Kidney (tissue), 14 donors: ENCODE measurements around the gene GRAMD1C. TPM values are rescaled to one million over a fixed set of nuclear protein-coding genes. Genes with fewer than 3 reads are reported as not detected.

Experiments used
- DNase-seq, 5 donors: peaks; one replicate each; pipeline ENCODE4 v3.0.0-alpha.2; 2013 to 2020
- FAIRE-seq: peaks from 2 replicates; lab custom pipeline; 2012; peaks lifted over from hg19 to GRCh38; lab: Jason Lieb, UNC
- H3K27ac ChIP-seq, 2 donors: one replicate each; pipeline ENCODE4 v1.7.0; 2013; ENCODE audit warnings: low read depth in 2 of 2, low read length in 2 of 2, inconsistent platforms in 1 of 2
- H3K27me3 ChIP-seq: one replicate; pipeline ENCODE4 v1.7.1; 2013; ENCODE audit warnings: low read length, inconsistent platforms; ENCODE audit not compliant: control insufficient read depth, insufficient read depth
- H3K36me3 ChIP-seq, 3 donors: one replicate each; pipeline versions ENCODE4 v1.7.0 to v1.7.1; 2013; ENCODE audit warnings: low read length in 3 of 3, control low read depth in 1 of 3, inconsistent platforms in 1 of 3; ENCODE audit not compliant: insufficient read depth in 3 of 3, control insufficient read depth in 2 of 3
- H3K4me1 ChIP-seq, 3 donors: one replicate each; pipeline versions ENCODE4 v1.7.0 to v1.7.1; 2013; ENCODE audit warnings: low read length in 3 of 3, inconsistent platforms in 1 of 3, low read depth in 1 of 3; ENCODE audit not compliant: control insufficient read depth in 2 of 3, insufficient read depth in 2 of 3
- H3K4me3 ChIP-seq, 3 donors: one replicate each; pipeline versions ENCODE4 v1.7.0 to v1.8.1; 2013; ENCODE audit warnings: low read length in 3 of 3, control low read depth in 1 of 3, inconsistent platforms in 1 of 3
- H3K9ac ChIP-seq, 3 donors: one replicate each; pipeline versions ENCODE4 v1.7.0 to v1.7.1; 2013; ENCODE audit warnings: low read length in 3 of 3, control low read depth in 1 of 3, inconsistent platforms in 1 of 3
- H3K9me3 ChIP-seq, 3 donors: one replicate each; pipeline versions ENCODE4 v1.7.0 to v1.7.1; 2013; ENCODE audit warnings: low read length in 3 of 3, control low read depth in 1 of 3, inconsistent platforms in 1 of 3; ENCODE audit not compliant: control insufficient read depth in 2 of 3, insufficient read depth in 1 of 3
- intact Hi-C: fragments of 100-400 bp; cut with DNase I; formaldehyde crosslinking; loops from one replicate; pipeline ENCODE4 v1.11.1; 2022
- polyA plus RNA-seq: library from polyadenylated mRNA; stranded (reverse); fragments of 350-450 nt; fragmentation: Illumina TruSeq; extraction: RNeasy Lipid Tissue Mini Kit (QIAGEN cat#74804); gene quantifications from one replicate; pipeline ENCODE4 v1.2.3, GENCODE V29; 2014; ENCODE audit warnings: low read depth, low replicate concordance; ENCODE audit not compliant: insufficient read depth
- total RNA-seq: library from RNA; stranded (reverse); fragmentation: NEBNext Ultra II Directional; extraction: Animal tissue kit (Norgen Biotek cat#: 25700); gene quantifications from one replicate; pipeline ENCODE4 v1.2.1, GENCODE V29; 2021
- TF ChIP-seq, protein P1 (sequence below): IDR thresholded peaks from 3 replicates; pipeline ENCODE4 v1.5.1; 2012; ENCODE audit warnings: mild to moderate bottlenecking, moderate library complexity, borderline replicate concordance; ENCODE audit not compliant: insufficient read depth; ENCODE audit errors: extremely low read depth
- donor health status: control.
- donor health status: control.
- donor health status: control.
- donor health status: control.
- donor health status: control.
- donor health status: DM: yes; HTN: yes; CAD: no.
- donor health status: Normal renal cell carcinoma (clear cell type).

Gene GRAMD1C
- total and polyA plus RNA-seq, 2 donors from 2014 or later: 21.0 TPM

DNA sequence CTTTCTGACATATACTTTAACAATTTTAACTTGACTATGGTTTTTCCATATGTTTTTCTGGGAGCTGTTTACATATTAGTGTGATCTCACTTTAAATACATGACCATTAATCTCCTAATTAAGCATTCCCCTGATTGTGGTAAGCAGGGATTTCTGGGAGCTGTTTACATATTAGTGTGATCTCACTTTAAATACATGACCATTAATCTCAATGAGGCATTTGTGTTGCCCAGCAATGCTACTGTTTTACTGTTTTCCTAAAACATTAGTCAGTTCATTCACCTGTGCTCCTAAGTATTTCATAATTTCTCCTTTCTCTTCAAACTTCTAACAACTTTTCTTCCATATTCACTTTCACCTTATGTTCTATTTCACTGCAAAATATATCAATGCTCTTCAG is 3.6 kb upstream of the GRAMD1C start:
- FAIRE-seq (no peak), DNase-seq (no peak)
- no peaks in the 10 kb centered on the region for H3K4me1 ChIP-seq
- H3K4me3 ChIP-seq: peak overlapping the region in 1 of 3 donors; percentile 16
- H3K27ac ChIP-seq: no peak overlapping the region
- no peaks in the 10 kb centered on the region for H3K9me3 ChIP-seq
- TF ChIP-seq, protein P1, sequence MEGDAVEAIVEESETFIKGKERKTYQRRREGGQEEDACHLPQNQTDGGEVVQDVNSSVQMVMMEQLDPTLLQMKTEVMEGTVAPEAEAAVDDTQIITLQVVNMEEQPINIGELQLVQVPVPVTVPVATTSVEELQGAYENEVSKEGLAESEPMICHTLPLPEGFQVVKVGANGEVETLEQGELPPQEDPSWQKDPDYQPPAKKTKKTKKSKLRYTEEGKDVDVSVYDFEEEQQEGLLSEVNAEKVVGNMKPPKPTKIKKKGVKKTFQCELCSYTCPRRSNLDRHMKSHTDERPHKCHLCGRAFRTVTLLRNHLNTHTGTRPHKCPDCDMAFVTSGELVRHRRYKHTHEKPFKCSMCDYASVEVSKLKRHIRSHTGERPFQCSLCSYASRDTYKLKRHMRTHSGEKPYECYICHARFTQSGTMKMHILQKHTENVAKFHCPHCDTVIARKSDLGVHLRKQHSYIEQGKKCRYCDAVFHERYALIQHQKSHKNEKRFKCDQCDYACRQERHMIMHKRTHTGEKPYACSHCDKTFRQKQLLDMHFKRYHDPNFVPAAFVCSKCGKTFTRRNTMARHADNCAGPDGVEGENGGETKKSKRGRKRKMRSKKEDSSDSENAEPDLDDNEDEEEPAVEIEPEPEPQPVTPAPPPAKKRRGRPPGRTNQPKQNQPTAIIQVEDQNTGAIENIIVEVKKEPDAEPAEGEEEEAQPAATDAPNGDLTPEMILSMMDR: no peak
- no peaks in the 10 kb centered on the region for H3K27me3 ChIP-seq
- no peaks in the 10 kb centered on the region for H3K36me3 ChIP-seq
- intact Hi-C loops: no loop called here
- no peak overlapping the region for H3K9ac ChIP-seq

DNA sequence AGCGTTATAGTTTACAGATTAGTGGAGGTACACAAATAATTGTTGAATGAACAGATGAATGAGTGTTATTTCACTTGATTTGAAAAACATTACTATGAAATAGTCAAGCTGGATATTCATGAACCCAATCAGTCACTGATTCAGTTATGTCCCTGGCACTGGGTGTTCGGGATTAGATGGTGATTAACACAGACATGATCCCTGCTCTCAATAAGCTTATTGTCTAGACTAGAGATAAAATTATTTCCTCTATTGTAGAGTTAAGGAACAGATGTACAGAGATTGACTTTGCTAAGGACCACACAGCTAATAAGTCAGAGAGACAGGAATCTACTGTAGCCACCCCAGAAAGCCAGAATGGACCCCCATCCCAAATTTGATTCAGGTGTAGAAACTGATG is 963 bp downstream of the GRAMD1C start:
- DNase-seq (no peak), FAIRE-seq (no peak)
- Histone ChIP-seq H3K27ac (no peak overlapping the region), H3K36me3 (no peaks in the 10 kb centered on the region), H3K27me3 (no peaks in the 10 kb centered on the region), H3K4me3 (peak overlapping the region; percentile 73 to 89 (median 80)), H3K9ac (peak overlapping the region in 1 of 3 donors; percentile 90), H3K9me3 (no peaks in the 10 kb centered on the region), H3K4me1 (no peaks in the 10 kb centered on the region)
- TF ChIP-seq, protein P1: no peak
- intact Hi-C loops: no loop called here

DNA sequence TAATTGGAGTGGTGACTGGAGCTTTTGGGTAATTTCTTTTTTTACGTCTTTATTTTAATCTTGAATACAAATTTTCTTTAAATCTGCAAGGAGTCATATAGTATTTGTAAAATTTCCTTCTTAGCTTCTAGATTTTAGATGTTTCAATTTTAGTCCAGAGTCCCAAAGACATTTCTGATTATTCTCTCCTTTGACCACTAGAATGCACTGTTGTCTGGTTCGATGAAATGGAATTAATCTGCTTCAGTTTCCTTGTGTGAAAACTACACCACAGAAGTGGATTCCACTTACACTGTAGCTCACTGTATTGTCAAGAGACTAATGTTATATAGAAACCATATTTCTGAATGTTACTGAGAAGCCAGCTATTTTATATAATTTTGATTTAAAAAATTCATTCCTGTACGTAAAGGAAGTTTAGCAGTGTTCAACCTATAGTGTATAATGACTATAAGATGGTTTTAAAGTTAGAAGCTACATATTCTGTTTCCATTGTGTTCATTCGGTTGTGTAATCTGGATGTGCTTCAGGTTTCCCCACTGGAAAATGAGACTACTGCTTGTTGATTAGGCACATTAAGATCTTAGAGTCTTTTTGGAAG is 6.1 kb downstream of the GRAMD1C start:
- peak; percentile 98 for FAIRE-seq
- DNase-seq: peak in 2 of 5 donors; percentile 67 to 85

More for the DNA sequence above, 6.1 kb downstream of the GRAMD1C start:
- no peaks in the 10 kb centered on the region for H3K36me3 ChIP-seq
- TF ChIP-seq, protein P1: peak; percentile 63
- H3K9ac ChIP-seq: no peak overlapping the region
- intact Hi-C loops: no loop called here
- H3K4me3 ChIP-seq: no peak overlapping the region
- no peaks in the 10 kb centered on the region for H3K9me3 ChIP-seq
- no peaks in the 10 kb centered on the region for H3K27me3 ChIP-seq
- no peaks in the 10 kb centered on the region for H3K4me1 ChIP-seq
- no peak overlapping the region for H3K27ac ChIP-seq
